ENCODE data around the gene GJE1. TPM values are rescaled to one million over a fixed set of nuclear protein-coding genes. Genes with fewer than 3 reads are reported as not detected.

The GJE1 gene
- total and polyA plus RNA-seq, 10 of the 15 experiments (the other 5 are each of a cell fraction or from before 2014, with no cell fraction given): not detected

DNA sequence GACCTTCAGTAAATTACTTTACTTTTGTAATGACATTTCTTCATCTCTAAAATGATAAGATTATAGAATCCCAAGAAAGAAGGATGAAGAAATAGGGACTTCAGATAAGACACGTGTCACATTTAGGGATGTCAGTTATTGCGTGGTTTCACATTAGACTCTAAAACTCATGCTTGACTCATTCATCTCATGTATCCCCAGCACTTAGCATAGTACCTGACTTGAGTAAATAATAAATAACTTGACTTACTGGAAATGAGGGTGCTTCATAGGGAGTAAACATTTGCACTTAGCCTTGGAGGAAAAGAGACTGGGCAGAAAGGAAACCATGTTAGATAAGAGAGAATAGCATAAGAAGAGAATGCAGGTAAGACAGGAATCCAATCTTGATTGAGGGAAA, 51.6 kb downstream of the GJE1 start (continued):
- TF ChIP-seq RUNX3 (IDR thresholded peaks at IDR 0.05; ENCODE audit: low read length): no peak
- TF ChIP-seq, protein P1, sequence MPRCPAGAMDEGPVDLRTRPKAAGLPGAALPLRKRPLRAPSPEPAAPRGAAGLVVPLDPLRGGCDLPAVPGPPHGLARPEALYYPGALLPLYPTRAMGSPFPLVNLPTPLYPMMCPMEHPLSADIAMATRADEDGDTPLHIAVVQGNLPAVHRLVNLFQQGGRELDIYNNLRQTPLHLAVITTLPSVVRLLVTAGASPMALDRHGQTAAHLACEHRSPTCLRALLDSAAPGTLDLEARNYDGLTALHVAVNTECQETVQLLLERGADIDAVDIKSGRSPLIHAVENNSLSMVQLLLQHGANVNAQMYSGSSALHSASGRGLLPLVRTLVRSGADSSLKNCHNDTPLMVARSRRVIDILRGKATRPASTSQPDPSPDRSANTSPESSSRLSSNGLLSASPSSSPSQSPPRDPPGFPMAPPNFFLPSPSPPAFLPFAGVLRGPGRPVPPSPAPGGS (IDR thresholded peaks at IDR 0.05; ENCODE audit: borderline replicate concordance, insufficient read depth, low read depth, low read length, poor library complexity, severe bottlenecking): no peak
- TF ChIP-seq HDAC6 (IDR thresholded peaks at IDR 0.05; ENCODE audit: unreplicated experiment): no peak

Other genes with a start within 250 kb of the GJE1 start
- not detected in 2 replicates for gene NMBR, start 14.2 kb downstream of the GJE1 start, total RNA-seq (2014; rRNA removed)
- not detected in 2 replicates for gene NMBR, start 14.2 kb downstream of the GJE1 start, total RNA-seq (2014; rRNA removed; fragmentation: Illumina TruSeq; extraction: Trizol)
- gene NMBR, start 14.2 kb downstream of the GJE1 start, total RNA-seq (2021): not detected in 2 replicates
- not detected in 2 replicates for gene NMBR, start 14.2 kb downstream of the GJE1 start, polyA plus RNA-seq (2011; rRNA removed)
- gene NMBR, start 14.2 kb downstream of the GJE1 start, polyA plus RNA-seq (2014; fragmentation: Illumina TruSeq; extraction: Trizol): not detected in 2 replicates
- not detected for gene NMBR, start 14.2 kb downstream of the GJE1 start, polyA plus RNA-seq (2014; fragmentation: Nextera tagmentation; extraction: Ambion mirVana)
- 0.16 TPM in 1 of 2 replicates, not detected in the other for gene NMBR, start 14.2 kb downstream of the GJE1 start, polyA plus RNA-seq (2014; rRNA removed)
- not detected for gene NMBR, start 14.2 kb downstream of the GJE1 start, polyA plus RNA-seq (2016; fragmentation: Nextera tagmentation; extraction: Ambion mirVana)
- 58.9 and 60.9 TPM in 2 replicates for gene VTA1, start 14.3 kb downstream of the GJE1 start, total RNA-seq (2014; rRNA removed)
- 66.4 and 69.2 TPM in 2 replicates for gene VTA1, start 14.3 kb downstream of the GJE1 start, total RNA-seq (2014; rRNA removed; fragmentation: Illumina TruSeq; extraction: Trizol)
- 44.6 and 48.3 TPM in 2 replicates for gene VTA1, start 14.3 kb downstream of the GJE1 start, total RNA-seq (2021)
- 119 and 132 TPM in 2 replicates for gene VTA1, start 14.3 kb downstream of the GJE1 start, polyA plus RNA-seq (2011; rRNA removed)
- 96.6 and 122 TPM in 2 replicates for gene VTA1, start 14.3 kb downstream of the GJE1 start, polyA plus RNA-seq (2014; fragmentation: Illumina TruSeq; extraction: Trizol)
- 100 to 1,000 TPM in 1 of 2 experiments, 10 to 100 TPM in 1; 84.7 to 126 TPM for gene VTA1, start 14.3 kb downstream of the GJE1 start, polyA plus RNA-seq (2014; fragmentation: Nextera tagmentation; extraction: Ambion mirVana)
- gene VTA1, start 14.3 kb downstream of the GJE1 start, polyA plus RNA-seq (2014; rRNA removed): 42.5 and 53.5 TPM in 2 replicates
- gene VTA1, start 14.3 kb downstream of the GJE1 start, polyA plus RNA-seq (2016; fragmentation: Nextera tagmentation; extraction: Ambion mirVana): 100 to 1,000 TPM; 120 TPM
- gene ADGRG6, start 169.1 kb downstream of the GJE1 start, total RNA-seq (2014; rRNA removed): not detected in 2 replicates
- gene ADGRG6, start 169.1 kb downstream of the GJE1 start, total RNA-seq (2014; rRNA removed; fragmentation: Illumina TruSeq; extraction: Trizol): not detected in 2 replicates
- 0.13 and 0.29 TPM in 2 replicates for gene ADGRG6, start 169.1 kb downstream of the GJE1 start, total RNA-seq (2021)
- gene ADGRG6, start 169.1 kb downstream of the GJE1 start, polyA plus RNA-seq (2011; rRNA removed): not detected in 2 replicates
- 0.01 TPM in 1 of 2 replicates, not detected in the other for gene ADGRG6, start 169.1 kb downstream of the GJE1 start, polyA plus RNA-seq (2014; fragmentation: Illumina TruSeq; extraction: Trizol)
- not detected for gene ADGRG6, start 169.1 kb downstream of the GJE1 start, polyA plus RNA-seq (2014; fragmentation: Nextera tagmentation; extraction: Ambion mirVana)
- not detected in 2 replicates for gene ADGRG6, start 169.1 kb downstream of the GJE1 start, polyA plus RNA-seq (2014; rRNA removed)
- gene ADGRG6, start 169.1 kb downstream of the GJE1 start, polyA plus RNA-seq (2016; fragmentation: Nextera tagmentation; extraction: Ambion mirVana): under 1 TPM in 1 of 2 experiments, not detected in 1; 0.24 TPM